ENCODE results near the gene GBE1. TPM values are rescaled to one million over a fixed set of nuclear protein-coding genes. Genes with fewer than 3 reads are reported as not detected.

GBE1 gene
- total and polyA plus RNA-seq, 9 of the 15 experiments (the other 6 are each of a cell fraction or from before 2014, with no cell fraction given), result 7.9 to 25.6 (median 13.1) TPM

DNA sequence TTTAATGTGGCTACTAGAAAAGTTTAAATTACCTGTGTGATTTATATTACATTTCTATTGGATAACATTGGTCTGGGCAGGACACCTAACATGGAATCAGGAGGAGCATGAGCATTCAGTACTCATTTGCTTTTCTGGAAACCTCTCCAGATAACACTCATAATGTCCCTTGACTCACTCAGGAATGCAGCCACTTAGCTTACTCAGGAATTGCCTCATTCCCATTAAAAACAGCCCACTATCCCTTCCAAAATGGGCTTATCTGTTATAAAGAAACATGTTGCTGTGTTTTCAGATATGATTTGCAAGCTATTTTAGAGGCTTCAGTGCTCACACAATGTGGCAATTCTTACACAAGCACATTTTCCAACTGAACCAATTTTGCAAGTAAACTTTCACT lies 17.1 kb downstream of the GBE1 start (continued):
- TF ChIP-seq, protein P1, sequence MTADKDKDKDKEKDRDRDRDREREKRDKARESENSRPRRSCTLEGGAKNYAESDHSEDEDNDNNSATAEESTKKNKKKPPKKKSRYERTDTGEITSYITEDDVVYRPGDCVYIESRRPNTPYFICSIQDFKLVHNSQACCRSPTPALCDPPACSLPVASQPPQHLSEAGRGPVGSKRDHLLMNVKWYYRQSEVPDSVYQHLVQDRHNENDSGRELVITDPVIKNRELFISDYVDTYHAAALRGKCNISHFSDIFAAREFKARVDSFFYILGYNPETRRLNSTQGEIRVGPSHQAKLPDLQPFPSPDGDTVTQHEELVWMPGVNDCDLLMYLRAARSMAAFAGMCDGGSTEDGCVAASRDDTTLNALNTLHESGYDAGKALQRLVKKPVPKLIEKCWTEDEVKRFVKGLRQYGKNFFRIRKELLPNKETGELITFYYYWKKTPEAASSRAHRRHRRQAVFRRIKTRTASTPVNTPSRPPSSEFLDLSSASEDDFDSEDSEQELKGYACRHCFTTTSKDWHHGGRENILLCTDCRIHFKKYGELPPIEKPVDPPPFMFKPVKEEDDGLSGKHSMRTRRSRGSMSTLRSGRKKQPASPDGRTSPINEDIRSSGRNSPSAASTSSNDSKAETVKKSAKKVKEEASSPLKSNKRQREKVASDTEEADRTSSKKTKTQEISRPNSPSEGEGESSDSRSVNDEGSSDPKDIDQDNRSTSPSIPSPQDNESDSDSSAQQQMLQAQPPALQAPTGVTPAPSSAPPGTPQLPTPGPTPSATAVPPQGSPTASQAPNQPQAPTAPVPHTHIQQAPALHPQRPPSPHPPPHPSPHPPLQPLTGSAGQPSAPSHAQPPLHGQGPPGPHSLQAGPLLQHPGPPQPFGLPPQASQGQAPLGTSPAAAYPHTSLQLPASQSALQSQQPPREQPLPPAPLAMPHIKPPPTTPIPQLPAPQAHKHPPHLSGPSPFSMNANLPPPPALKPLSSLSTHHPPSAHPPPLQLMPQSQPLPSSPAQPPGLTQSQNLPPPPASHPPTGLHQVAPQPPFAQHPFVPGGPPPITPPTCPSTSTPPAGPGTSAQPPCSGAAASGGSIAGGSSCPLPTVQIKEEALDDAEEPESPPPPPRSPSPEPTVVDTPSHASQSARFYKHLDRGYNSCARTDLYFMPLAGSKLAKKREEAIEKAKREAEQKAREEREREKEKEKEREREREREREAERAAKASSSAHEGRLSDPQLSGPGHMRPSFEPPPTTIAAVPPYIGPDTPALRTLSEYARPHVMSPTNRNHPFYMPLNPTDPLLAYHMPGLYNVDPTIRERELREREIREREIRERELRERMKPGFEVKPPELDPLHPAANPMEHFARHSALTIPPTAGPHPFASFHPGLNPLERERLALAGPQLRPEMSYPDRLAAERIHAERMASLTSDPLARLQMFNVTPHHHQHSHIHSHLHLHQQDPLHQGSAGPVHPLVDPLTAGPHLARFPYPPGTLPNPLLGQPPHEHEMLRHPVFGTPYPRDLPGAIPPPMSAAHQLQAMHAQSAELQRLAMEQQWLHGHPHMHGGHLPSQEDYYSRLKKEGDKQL (CRISPR knock-in tag; IDR thresholded peaks at IDR 0.05; ENCODE audit: borderline replicate concordance), result no peak
- TF ChIP-seq CTBP1 (IDR thresholded peaks at IDR 0.05; ENCODE audit: borderline replicate concordance), result no peak
- no peak for TF ChIP-seq MTA1 (IDR thresholded peaks at IDR 0.05; ENCODE audit: borderline replicate concordance)
- no peak for TF ChIP-seq POLR2AphosphoS2 (IDR thresholded peaks at IDR 0.05; ENCODE audit: low read length)
- no peak for TF ChIP-seq ZFX (CRISPR knock-in tag; IDR thresholded peaks at IDR 0.05)
- TF ChIP-seq ZNF133 (CRISPR knock-in tag; IDR thresholded peaks at IDR 0.05), result no peak
- TF ChIP-seq MTA3 (IDR thresholded peaks at IDR 0.05; ENCODE audit: borderline replicate concordance), result no peak
- peak; percentile 13; the same call in 1 of the 2 replicates for TF ChIP-seq TAL1 (IDR thresholded peaks at IDR 0.05)
- TF ChIP-seq MECOM (CRISPR knock-in tag; IDR thresholded peaks at IDR 0.05), result no peak
- no peak for TF ChIP-seq MXI1 (IDR thresholded peaks at IDR 0.05; ENCODE audit: low read depth, low read length)
- TF ChIP-seq, protein P2, sequence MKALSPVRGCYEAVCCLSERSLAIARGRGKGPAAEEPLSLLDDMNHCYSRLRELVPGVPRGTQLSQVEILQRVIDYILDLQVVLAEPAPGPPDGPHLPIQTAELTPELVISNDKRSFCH (CRISPR knock-in tag; IDR thresholded peaks at IDR 0.05), result no peak
- TF ChIP-seq, protein P2 (tag; IDR thresholded peaks at IDR 0.05), result no peak
- no peak for TF ChIP-seq ZNF785 (CRISPR knock-in tag; IDR thresholded peaks at IDR 0.05)
- TF ChIP-seq SMC3 (conservative IDR thresholded peaks at IDR 0.05; ENCODE audit: insufficient read depth, low read depth, low read length), result no peak
- TF ChIP-seq, protein P3, sequence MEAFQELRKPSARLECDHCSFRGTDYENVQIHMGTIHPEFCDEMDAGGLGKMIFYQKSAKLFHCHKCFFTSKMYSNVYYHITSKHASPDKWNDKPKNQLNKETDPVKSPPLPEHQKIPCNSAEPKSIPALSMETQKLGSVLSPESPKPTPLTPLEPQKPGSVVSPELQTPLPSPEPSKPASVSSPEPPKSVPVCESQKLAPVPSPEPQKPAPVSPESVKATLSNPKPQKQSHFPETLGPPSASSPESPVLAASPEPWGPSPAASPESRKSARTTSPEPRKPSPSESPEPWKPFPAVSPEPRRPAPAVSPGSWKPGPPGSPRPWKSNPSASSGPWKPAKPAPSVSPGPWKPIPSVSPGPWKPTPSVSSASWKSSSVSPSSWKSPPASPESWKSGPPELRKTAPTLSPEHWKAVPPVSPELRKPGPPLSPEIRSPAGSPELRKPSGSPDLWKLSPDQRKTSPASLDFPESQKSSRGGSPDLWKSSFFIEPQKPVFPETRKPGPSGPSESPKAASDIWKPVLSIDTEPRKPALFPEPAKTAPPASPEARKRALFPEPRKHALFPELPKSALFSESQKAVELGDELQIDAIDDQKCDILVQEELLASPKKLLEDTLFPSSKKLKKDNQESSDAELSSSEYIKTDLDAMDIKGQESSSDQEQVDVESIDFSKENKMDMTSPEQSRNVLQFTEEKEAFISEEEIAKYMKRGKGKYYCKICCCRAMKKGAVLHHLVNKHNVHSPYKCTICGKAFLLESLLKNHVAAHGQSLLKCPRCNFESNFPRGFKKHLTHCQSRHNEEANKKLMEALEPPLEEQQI (IDR thresholded peaks at IDR 0.05), result peak; percentile 60; the same call in 1 of the 2 replicates
- TF ChIP-seq PRMT5 (CRISPR knock-in tag; IDR thresholded peaks at IDR 0.05), result no peak
- no peak for TF ChIP-seq ETS2 (tag; IDR thresholded peaks at IDR 0.05; ENCODE audit: borderline replicate concordance, poor library complexity, severe bottlenecking)
- TF ChIP-seq ZNF347 (CRISPR knock-in tag; IDR thresholded peaks at IDR 0.05; ENCODE audit: low read depth), result no peak
- 0 out of 2 replicates have a peak, but pooled peaks have one; percentile 10 for TF ChIP-seq CEBPG (CRISPR knock-in tag; IDR thresholded peaks at IDR 0.05)
- TF ChIP-seq CEBPG (tag; conservative IDR thresholded peaks at IDR 0.05 in 1 of 2, IDR thresholded peaks at IDR 0.05 in 1 of 2), result peak in 1 of 2 experiments; percentile 78; a peak in 3 of 4 replicates
- TF ChIP-seq, protein P4, sequence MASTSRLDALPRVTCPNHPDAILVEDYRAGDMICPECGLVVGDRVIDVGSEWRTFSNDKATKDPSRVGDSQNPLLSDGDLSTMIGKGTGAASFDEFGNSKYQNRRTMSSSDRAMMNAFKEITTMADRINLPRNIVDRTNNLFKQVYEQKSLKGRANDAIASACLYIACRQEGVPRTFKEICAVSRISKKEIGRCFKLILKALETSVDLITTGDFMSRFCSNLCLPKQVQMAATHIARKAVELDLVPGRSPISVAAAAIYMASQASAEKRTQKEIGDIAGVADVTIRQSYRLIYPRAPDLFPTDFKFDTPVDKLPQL (IDR thresholded peaks at IDR 0.05; ENCODE audit: extremely low read depth, insufficient read length), result no peak
- no peak for TF ChIP-seq ZNF12 (CRISPR knock-in tag; IDR thresholded peaks at IDR 0.05)
